Lung (tissue), 12 donors: ENCODE results near the gene PRR36. TPM values are rescaled to one million over a fixed set of nuclear protein-coding genes. Genes with fewer than 3 reads are reported as not detected.

Source experiments
- ATAC-seq: fragments of 200-7000 bp; cut with Tn5 transposase; one replicate; pipeline ENCODE4 v1.9.1; 2020; ENCODE audit warnings: moderate number of reproducible peaks; ENCODE audit not compliant: insufficient read depth, low FRiP score
- DNase-seq, 3 donors: peaks; one replicate each; pipeline ENCODE4 v3.0.0-alpha.2; 2013 to 2017
- H3K27ac ChIP-seq, 2 donors: one replicate each; pipeline ENCODE4 v1.5.1; 2013; ENCODE audit warnings: mild to moderate bottlenecking in 2 of 2, moderate library complexity in 2 of 2, control low read depth in 1 of 2, inconsistent platforms in 1 of 2, low read depth in 1 of 2, low read length in 1 of 2
- H3K27me3 ChIP-seq, 3 donors: one replicate each; pipeline ENCODE4 v1.5.1; 2013; ENCODE audit warnings: low read length in 2 of 3; ENCODE audit not compliant: control insufficient read depth in 3 of 3, insufficient read depth in 3 of 3
- H3K36me3 ChIP-seq, 4 donors: one replicate each; pipeline ENCODE4 v1.5.1; 2013; ENCODE audit warnings: low read length in 4 of 4, mild to moderate bottlenecking in 1 of 4, moderate library complexity in 1 of 4; ENCODE audit not compliant: control insufficient read depth in 4 of 4, insufficient read depth in 4 of 4
- H3K4me1 ChIP-seq, 5 donors: one replicate each; pipeline ENCODE4 v1.5.1; 2013; ENCODE audit warnings: low read length in 5 of 5, mild to moderate bottlenecking in 2 of 5, moderate library complexity in 1 of 5; ENCODE audit not compliant: control insufficient read depth in 5 of 5, insufficient read depth in 5 of 5
- H3K4me3 ChIP-seq: one replicate; pipeline ENCODE4 v1.5.1; 2013; ENCODE audit warnings: mild to moderate bottlenecking, control low read depth, moderate library complexity
- H3K9ac ChIP-seq, 2 donors: one replicate each; pipeline ENCODE4 v1.5.1; 2013; ENCODE audit warnings: low read length in 2 of 2, control low read depth in 1 of 2; ENCODE audit not compliant: insufficient read depth in 1 of 2
- H3K9me3 ChIP-seq, 4 donors: one replicate each; pipeline ENCODE4 v1.5.1; 2013; ENCODE audit warnings: low read length in 3 of 4, mild to moderate bottlenecking in 1 of 4, moderate library complexity in 1 of 4; ENCODE audit not compliant: control insufficient read depth in 4 of 4, insufficient read depth in 3 of 4
- CTCF ChIP-seq: IDR thresholded peaks from 2 replicates; pipeline ENCODE4 v1.5.1; 2012; ENCODE audit warnings: mild to moderate bottlenecking; ENCODE audit errors: control extremely low read depth, extremely low read depth
- WGBS, 2 donors: extraction: QIAGEN DNeasy Blood & Tissue Kit; methylation state at CpG; one replicate each; pipeline ENCODE4 v1.1.7; 2013; 5-methylcytosine and 5-hydroxymethylcytosine counted together
- polyA plus RNA-seq, 2 donors: library from polyadenylated mRNA; stranded (reverse); fragments of 200-250 nt; gene quantifications; one replicate each; pipeline ENCODE4 v1.2.1, GENCODE V29; 2013
- total RNA-seq, 2 donors: library from RNA; depleted of rRNA in 1 of 2; stranded (reverse); fragments of >200 nt in 1 of 2; gene quantifications; one replicate each; pipeline ENCODE4 v1.2.1, GENCODE V29; 2014 to 2021
- donor health status: control.
- donor health status: control.
- donor health status: Bipolar disorder and iron deficiency.
- donor health status: healthy.
- donor health status: DM: yes; HTN: yes; CAD: no.

Gene PRR36
- total and polyA plus RNA-seq, 4 donors: 0.30 to 3.4 (median 1.1) TPM

DNA sequence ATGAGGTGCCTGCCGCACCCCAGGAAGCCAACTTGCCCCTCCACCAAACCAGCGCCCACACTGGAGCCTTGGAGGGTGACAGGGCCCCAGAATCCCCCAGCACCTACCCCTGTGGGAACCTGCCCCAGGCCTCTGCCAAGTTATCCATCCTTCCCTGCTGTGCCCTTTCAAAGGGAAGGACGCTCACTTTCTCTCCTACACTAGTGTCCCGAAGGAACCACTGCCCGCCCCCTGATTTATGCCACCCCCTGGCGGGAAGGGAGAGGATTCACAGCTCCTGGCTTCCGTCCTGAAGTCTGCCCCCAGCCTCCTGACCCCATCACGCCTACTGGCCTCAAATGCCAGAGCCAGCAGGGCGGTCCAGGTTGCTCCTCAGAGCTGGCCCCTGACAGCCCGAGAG lies 42.7 kb downstream of the PRR36 start:
- H3K4me3 ChIP-seq: no peak overlapping the region

GRCh38 chr19:7830823-7831222 lies 43.4 kb downstream of the PRR36 start:
- DNase-seq: no peak
- Histone ChIP-seq H3K4me1 (peaks cover 0 to 28% (median 5%) of the 10 kb centered on the region in 5 donors), H3K36me3 (no peaks in the 10 kb centered on the region), H3K27me3 (no peaks in the 10 kb centered on the region), H3K9me3 (no peaks in the 10 kb centered on the region), H3K4me3 (no peak overlapping the region), H3K9ac (no peak overlapping the region), H3K27ac (no peak overlapping the region)
- 39 to 57% methylated on average over 5 to 7 of the region's 7 CpGs for WGBS, 2 donors
- no peak for TF ChIP-seq CTCF
- ATAC-seq: no peak

More for the DNA sequence above, 42.7 kb downstream of the PRR36 start:
- no peaks in the 10 kb centered on the region for H3K9me3 ChIP-seq
- no peak overlapping the region for H3K27ac ChIP-seq
- peaks cover 0 to 28% (median 5%) of the 10 kb centered on the region in 5 donors for H3K4me1 ChIP-seq
- no peaks in the 10 kb centered on the region for H3K36me3 ChIP-seq
- H3K27me3 ChIP-seq: no peaks in the 10 kb centered on the region
- no peak for TF ChIP-seq CTCF
- no peak overlapping the region for H3K9ac ChIP-seq
- DNase-seq (no peak), ATAC-seq (no peak)
- WGBS, 2 donors: 77% methylated on average over 10 of the region's 10 CpGs

GRCh38 chr19:7830272-7830771 lies 43.9 kb downstream of the PRR36 start:
- no peak for TF ChIP-seq CTCF
- no peak for DNase-seq
- peak overlapping the region in 1 of 2 donors; percentile 15 for H3K27ac ChIP-seq
- no peaks in the 10 kb centered on the region for H3K27me3 ChIP-seq
- 2 to 3% methylated on average over 36 to 53 of the region's 53 CpGs for WGBS, 2 donors
- peaks cover 0 to 28% (median 5%) of the 10 kb centered on the region in 5 donors for H3K4me1 ChIP-seq
- no peak for ATAC-seq
- H3K4me3 ChIP-seq: peak overlapping the region; percentile 67
- H3K36me3 ChIP-seq: no peaks in the 10 kb centered on the region
- H3K9me3 ChIP-seq: no peaks in the 10 kb centered on the region
- no peak overlapping the region for H3K9ac ChIP-seq
